Kidney (tissue), 14 donors: Measurements from ENCODE around the gene ST14. TPM values are rescaled to one million over a fixed set of nuclear protein-coding genes. Genes with fewer than 3 reads are reported as not detected.

Source experiments
- DNase-seq, 5 donors: peaks; one replicate each; pipeline ENCODE4 v3.0.0-alpha.2; 2013 to 2020
- FAIRE-seq: peaks from 2 replicates; lab custom pipeline; 2012; peaks lifted over from hg19 to GRCh38; lab: Jason Lieb, UNC
- H3K27ac ChIP-seq, 2 donors: one replicate each; pipeline ENCODE4 v1.7.0; 2013; ENCODE audit warnings: low read depth in 2 of 2, low read length in 2 of 2, inconsistent platforms in 1 of 2
- H3K27me3 ChIP-seq: one replicate; pipeline ENCODE4 v1.7.1; 2013; ENCODE audit warnings: low read length, inconsistent platforms; ENCODE audit not compliant: control insufficient read depth, insufficient read depth
- H3K36me3 ChIP-seq, 3 donors: one replicate each; pipeline versions ENCODE4 v1.7.0 to v1.7.1; 2013; ENCODE audit warnings: low read length in 3 of 3, control low read depth in 1 of 3, inconsistent platforms in 1 of 3; ENCODE audit not compliant: insufficient read depth in 3 of 3, control insufficient read depth in 2 of 3
- H3K4me1 ChIP-seq, 3 donors: one replicate each; pipeline versions ENCODE4 v1.7.0 to v1.7.1; 2013; ENCODE audit warnings: low read length in 3 of 3, inconsistent platforms in 1 of 3, low read depth in 1 of 3; ENCODE audit not compliant: control insufficient read depth in 2 of 3, insufficient read depth in 2 of 3
- H3K4me3 ChIP-seq, 3 donors: one replicate each; pipeline versions ENCODE4 v1.7.0 to v1.8.1; 2013; ENCODE audit warnings: low read length in 3 of 3, control low read depth in 1 of 3, inconsistent platforms in 1 of 3
- H3K9ac ChIP-seq, 3 donors: one replicate each; pipeline versions ENCODE4 v1.7.0 to v1.7.1; 2013; ENCODE audit warnings: low read length in 3 of 3, control low read depth in 1 of 3, inconsistent platforms in 1 of 3
- H3K9me3 ChIP-seq, 3 donors: one replicate each; pipeline versions ENCODE4 v1.7.0 to v1.7.1; 2013; ENCODE audit warnings: low read length in 3 of 3, control low read depth in 1 of 3, inconsistent platforms in 1 of 3; ENCODE audit not compliant: control insufficient read depth in 2 of 3, insufficient read depth in 1 of 3
- intact Hi-C: fragments of 100-400 bp; cut with DNase I; formaldehyde crosslinking; loops from one replicate; pipeline ENCODE4 v1.11.1; 2022
- polyA plus RNA-seq: library from polyadenylated mRNA; stranded (reverse); fragments of 350-450 nt; fragmentation: Illumina TruSeq; extraction: RNeasy Lipid Tissue Mini Kit (QIAGEN cat#74804); gene quantifications from one replicate; pipeline ENCODE4 v1.2.3, GENCODE V29; 2014; ENCODE audit warnings: low read depth, low replicate concordance; ENCODE audit not compliant: insufficient read depth
- total RNA-seq: library from RNA; stranded (reverse); fragmentation: NEBNext Ultra II Directional; extraction: Animal tissue kit (Norgen Biotek cat#: 25700); gene quantifications from one replicate; pipeline ENCODE4 v1.2.1, GENCODE V29; 2021
- TF ChIP-seq, protein P1 (sequence below): IDR thresholded peaks from 3 replicates; pipeline ENCODE4 v1.5.1; 2012; ENCODE audit warnings: mild to moderate bottlenecking, moderate library complexity, borderline replicate concordance; ENCODE audit not compliant: insufficient read depth; ENCODE audit errors: extremely low read depth
- donor health status: control.
- donor health status: control.
- donor health status: control.
- donor health status: control.
- donor health status: control.
- donor health status: DM: yes; HTN: yes; CAD: no.
- donor health status: Normal renal cell carcinoma (clear cell type).

ST14 gene
- total and polyA plus RNA-seq, 2 donors from 2014 or later: 59.3 to 139 TPM

DNA sequence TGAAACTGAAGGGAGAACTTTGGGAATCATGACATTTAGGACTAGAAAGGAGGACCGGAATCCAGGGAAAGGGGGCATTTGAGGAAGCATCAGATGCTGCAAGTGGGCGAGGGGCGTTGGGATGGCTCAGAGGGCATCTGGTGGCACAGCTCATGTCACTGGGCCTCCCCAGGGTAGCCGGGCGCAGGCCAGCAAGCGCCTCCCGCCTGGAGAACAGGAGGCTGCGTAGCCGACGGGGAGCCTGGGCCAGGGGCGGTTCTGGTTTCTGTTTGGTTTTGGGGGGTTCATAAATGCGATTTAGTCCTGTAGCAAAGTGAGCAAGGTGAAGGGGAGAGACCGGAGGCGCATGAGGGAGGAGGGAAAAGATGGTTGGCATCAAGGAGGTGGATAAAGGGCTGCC, 443 bp upstream of the ST14 start:
- TF ChIP-seq, protein P1, sequence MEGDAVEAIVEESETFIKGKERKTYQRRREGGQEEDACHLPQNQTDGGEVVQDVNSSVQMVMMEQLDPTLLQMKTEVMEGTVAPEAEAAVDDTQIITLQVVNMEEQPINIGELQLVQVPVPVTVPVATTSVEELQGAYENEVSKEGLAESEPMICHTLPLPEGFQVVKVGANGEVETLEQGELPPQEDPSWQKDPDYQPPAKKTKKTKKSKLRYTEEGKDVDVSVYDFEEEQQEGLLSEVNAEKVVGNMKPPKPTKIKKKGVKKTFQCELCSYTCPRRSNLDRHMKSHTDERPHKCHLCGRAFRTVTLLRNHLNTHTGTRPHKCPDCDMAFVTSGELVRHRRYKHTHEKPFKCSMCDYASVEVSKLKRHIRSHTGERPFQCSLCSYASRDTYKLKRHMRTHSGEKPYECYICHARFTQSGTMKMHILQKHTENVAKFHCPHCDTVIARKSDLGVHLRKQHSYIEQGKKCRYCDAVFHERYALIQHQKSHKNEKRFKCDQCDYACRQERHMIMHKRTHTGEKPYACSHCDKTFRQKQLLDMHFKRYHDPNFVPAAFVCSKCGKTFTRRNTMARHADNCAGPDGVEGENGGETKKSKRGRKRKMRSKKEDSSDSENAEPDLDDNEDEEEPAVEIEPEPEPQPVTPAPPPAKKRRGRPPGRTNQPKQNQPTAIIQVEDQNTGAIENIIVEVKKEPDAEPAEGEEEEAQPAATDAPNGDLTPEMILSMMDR: no peak
- H3K4me3 ChIP-seq: no peak overlapping the region
- H3K9ac ChIP-seq: no peak overlapping the region
- FAIRE-seq (no peak), DNase-seq (no peak)
- peak overlapping the region; percentile 37 to 71 for H3K27ac ChIP-seq
- intact Hi-C loops: no loop called here
- H3K27me3 ChIP-seq: peaks cover 5% of the 10 kb centered on the region
- H3K36me3 ChIP-seq: no peaks in the 10 kb centered on the region
- H3K4me1 ChIP-seq: peaks cover 0 to 29% (median 19%) of the 10 kb centered on the region in 3 donors
- no peaks in the 10 kb centered on the region for H3K9me3 ChIP-seq

DNA sequence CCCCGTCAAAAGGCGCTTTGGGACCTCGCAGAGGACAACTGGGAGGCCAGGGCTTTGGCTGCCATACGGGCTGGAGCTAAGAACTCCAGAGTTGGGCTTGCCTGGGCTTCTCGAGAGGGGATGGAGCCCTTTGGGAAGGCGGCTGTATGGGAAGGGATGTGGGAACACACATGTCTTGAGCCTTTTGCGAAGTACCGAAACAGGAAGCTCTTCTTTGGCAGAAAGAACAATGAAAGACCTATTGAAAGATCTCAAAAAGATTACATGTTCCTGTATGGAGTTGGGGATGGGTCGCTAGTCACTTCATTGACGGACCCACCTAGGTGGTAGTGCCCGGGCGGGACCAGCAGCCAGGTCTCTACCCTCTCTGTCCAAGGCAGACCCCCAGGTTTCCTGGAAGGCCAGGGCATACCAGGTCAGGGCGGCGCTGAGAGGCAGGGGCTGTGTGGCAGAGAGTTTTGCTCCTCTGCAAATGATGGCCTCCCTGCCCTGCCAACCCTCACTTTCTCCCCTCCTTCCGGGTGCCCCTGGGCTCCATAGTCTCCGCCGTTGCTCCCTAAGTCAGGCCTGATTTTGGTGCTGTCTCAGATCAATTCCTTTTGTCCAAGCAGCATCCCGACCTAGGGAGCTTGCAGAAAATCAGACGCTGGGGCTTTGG, 1.0 kb downstream of the ST14 start:
- intact Hi-C loops: no loop called here
- DNase-seq (peak in 1 of 5 donors; percentile 23), FAIRE-seq (no peak)
- Histone ChIP-seq H3K9me3 (no peaks in the 10 kb centered on the region), H3K4me1 (peaks cover 0 to 29% (median 21%) of the 10 kb centered on the region in 3 donors), H3K9ac (peak overlapping the region in 2 of 3 donors; percentile 22 to 77), H3K4me3 (peak overlapping the region; percentile 24 to 65 (median 63)), H3K27me3 (peaks cover 5% of the 10 kb centered on the region), H3K36me3 (no peaks in the 10 kb centered on the region), H3K27ac (peak overlapping the region; percentile 16 to 55)
- TF ChIP-seq, protein P1: no peak

DNA sequence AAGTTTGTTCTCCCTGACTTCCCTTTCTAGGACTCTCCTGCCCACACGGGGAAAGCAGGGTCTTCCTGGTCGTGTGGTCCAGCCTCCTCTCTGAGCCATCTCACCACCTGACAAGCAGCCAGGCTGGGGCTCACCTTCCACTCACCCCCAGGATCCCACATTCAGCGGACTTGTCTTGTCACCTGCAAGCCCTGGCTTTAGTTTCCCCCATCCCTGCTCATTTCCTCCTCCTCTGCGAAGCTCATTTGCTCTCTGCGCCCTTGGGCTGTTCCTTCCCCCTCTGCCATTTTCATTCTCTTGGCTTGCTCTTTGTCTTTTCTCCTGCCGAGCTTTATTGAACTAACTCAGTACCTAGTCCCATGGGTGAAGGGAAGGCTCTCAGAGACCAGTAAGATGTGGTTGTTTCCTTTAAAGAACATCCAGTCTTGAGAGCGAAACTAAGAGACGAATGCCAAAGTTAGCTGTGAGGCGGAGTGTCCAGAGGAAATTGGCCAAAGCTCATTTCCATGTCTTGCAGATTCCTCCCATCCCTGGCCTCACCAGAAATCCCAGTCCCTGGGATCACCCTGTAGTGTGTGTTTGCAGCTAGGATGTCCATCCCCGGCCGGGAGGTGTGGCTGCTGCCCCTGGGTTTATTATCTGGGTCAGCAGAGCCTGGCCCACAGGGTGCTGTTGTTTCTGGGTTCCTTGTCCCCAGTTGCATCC, 2.0 kb downstream of the ST14 start:
- H3K27ac ChIP-seq: no peak overlapping the region
- peak overlapping the region in 2 of 3 donors; percentile 63 to 65 for H3K4me3 ChIP-seq
- H3K9ac ChIP-seq: peak overlapping the region in 1 of 3 donors; percentile 77
- TF ChIP-seq, protein P1: no peak
- intact Hi-C loops: no loop called here
- H3K9me3 ChIP-seq: no peaks in the 10 kb centered on the region
- peaks cover 0 to 32% (median 21%) of the 10 kb centered on the region in 3 donors for H3K4me1 ChIP-seq
- peaks cover 5% of the 10 kb centered on the region for H3K27me3 ChIP-seq
- DNase-seq (no peak), FAIRE-seq (no peak)
- no peaks in the 10 kb centered on the region for H3K36me3 ChIP-seq
